HG03439 (cell line): ENCODE data around the gene SRSF4.
"Not testable (repeated sequence)": the region's sequence is repeated elsewhere in the genome, so short reads cannot be mapped to it uniquely, and the experiment has no call there.

Source experiments
- ATAC-seq: cut with Tn5 transposase; IDR thresholded peaks from one replicate; pipeline ENCODE4 v1.9.1; 2021; ENCODE audit warnings: mild to moderate bottlenecking, moderate library complexity; ENCODE audit not compliant: unreplicated experiment

SRSF4 gene

GRCh38 chr1:29126198-29126597, 55.5 kb downstream of the SRSF4 start:
- no peak for ATAC-seq

- no peak for ATAC-seq
Observed at GRCh38 chr1:29125788-29126187, 55.9 kb downstream of the SRSF4 start.

GRCh38 chr1:29125237-29125641, 56.5 kb downstream of the SRSF4 start:
- no peak for ATAC-seq

GRCh38 chr1:29124366-29125236, 57.1 kb downstream of the SRSF4 start:
- no peak for ATAC-seq

GRCh38 chr1:29123887-29124365, 57.8 kb downstream of the SRSF4 start, which contains the start of gene TMEM200B:
TSS of gene TMEM200B (minus strand) at chr1:29123903. CDS start at chr1:29121828, 2,075 bp downstream.
- ATAC-seq = no peak

- ATAC-seq = no peak
Observed at GRCh38 chr1:29123053-29123886, 58.4 kb downstream of the SRSF4 start.

- no peak for ATAC-seq
Observed at GRCh38 chr1:29122682-29123052, 59.0 kb downstream of the SRSF4 start.

GRCh38 chr1:29121936-29122681, 59.6 kb downstream of the SRSF4 start:
- no peak for ATAC-seq

- ATAC-seq = no peak
Observed at GRCh38 chr1:29121516-29121935, 60.2 kb downstream of the SRSF4 start.

GRCh38 chr1:29120947-29121485, 60.7 kb downstream of the SRSF4 start:
- ATAC-seq = no peak

GRCh38 chr1:29120367-29120766, 61.3 kb downstream of the SRSF4 start:
- ATAC-seq = no peak

GRCh38 chr1:29119121-29119929, 62.4 kb downstream of the SRSF4 start:
- ATAC-seq = no peak

GRCh38 chr1:29117381-29117780, 64.3 kb downstream of the SRSF4 start:
- ATAC-seq = no peak

- no peak for ATAC-seq
Observed at GRCh38 chr1:29114654-29115053, 67.0 kb downstream of the SRSF4 start.

- ATAC-seq = no peak
Observed at GRCh38 chr1:29113413-29114117, 68.1 kb downstream of the SRSF4 start.

- ATAC-seq = no peak
Observed at GRCh38 chr1:29112705-29113412, 68.8 kb downstream of the SRSF4 start.

- ATAC-seq = not testable (repeated sequence)
Observed at GRCh38 chr1:29108041-29108440, 73.7 kb downstream of the SRSF4 start.

- ATAC-seq = no peak
Observed at GRCh38 chr1:29105822-29106221, 75.9 kb downstream of the SRSF4 start.

GRCh38 chr1:29100487-29100886, 81.2 kb downstream of the SRSF4 start:
- ATAC-seq = no peak
